GM21381 (cell line): ENCODE measurements around the gene TIAM1.
"Not testable (repeated sequence)": the region's sequence is repeated elsewhere in the genome, so short reads cannot be mapped to it uniquely, and the experiment has no call there.

Experiments used
- ATAC-seq: cut with Tn5 transposase; IDR thresholded peaks from one replicate; pipeline ENCODE4 v1.9.1; 2021; ENCODE audit warnings: mild to moderate bottlenecking, moderate library complexity; ENCODE audit not compliant: unreplicated experiment

Gene TIAM1

GRCh38 chr21:31260790-31261189 lies 83.3 kb downstream of the TIAM1 start:
- ATAC-seq: no peak

- ATAC-seq: no peak
Observed at GRCh38 chr21:31258073-31258472, 86.0 kb downstream of the TIAM1 start.

GRCh38 chr21:31257265-31257664 lies 86.8 kb downstream of the TIAM1 start:
- ATAC-seq: no peak

GRCh38 chr21:31255896-31256295 lies 88.2 kb downstream of the TIAM1 start:
- ATAC-seq: no peak

- ATAC-seq: no peak
Observed at GRCh38 chr21:31255036-31255435, 89.0 kb downstream of the TIAM1 start.

- no peak for ATAC-seq
Observed at GRCh38 chr21:31254131-31254530, 89.9 kb downstream of the TIAM1 start.

GRCh38 chr21:31253684-31254083 lies 90.4 kb downstream of the TIAM1 start:
- no peak for ATAC-seq

- no peak for ATAC-seq
Observed at GRCh38 chr21:31252611-31253010, 91.5 kb downstream of the TIAM1 start.

- no peak for ATAC-seq
Observed at GRCh38 chr21:31252091-31252490, 92.0 kb downstream of the TIAM1 start.

GRCh38 chr21:31251686-31252085 lies 92.4 kb downstream of the TIAM1 start:
- ATAC-seq: no peak

- ATAC-seq: no peak
Observed at GRCh38 chr21:31248598-31248997, 95.5 kb downstream of the TIAM1 start.

GRCh38 chr21:31243611-31244010 lies 100.5 kb downstream of the TIAM1 start:
- ATAC-seq: no peak

- no peak for ATAC-seq
Observed at GRCh38 chr21:31236528-31236927, 107.5 kb downstream of the TIAM1 start.

- ATAC-seq: no peak
Observed at GRCh38 chr21:31235671-31236450, 108.2 kb downstream of the TIAM1 start.

GRCh38 chr21:31234936-31235335 lies 109.1 kb downstream of the TIAM1 start:
- no peak for ATAC-seq

GRCh38 chr21:31233711-31234110 lies 110.3 kb downstream of the TIAM1 start:
- ATAC-seq: no peak

GRCh38 chr21:31232344-31232743 lies 111.7 kb downstream of the TIAM1 start:
- ATAC-seq: no peak

GRCh38 chr21:31230937-31231336 lies 113.1 kb downstream of the TIAM1 start:
- ATAC-seq: no peak

- not testable (repeated sequence) for ATAC-seq
Observed at GRCh38 chr21:31228723-31229122, 115.3 kb downstream of the TIAM1 start.

- ATAC-seq: no peak
Observed at GRCh38 chr21:31225713-31226112, 118.3 kb downstream of the TIAM1 start.

- no peak for ATAC-seq
Observed at GRCh38 chr21:31222142-31222541, 121.9 kb downstream of the TIAM1 start.

- ATAC-seq: no peak
Observed at GRCh38 chr21:31221043-31221442, 123.0 kb downstream of the TIAM1 start.

- no peak for ATAC-seq
Observed at GRCh38 chr21:31220575-31220974, 123.5 kb downstream of the TIAM1 start.
